ENCODE data around the gene ZBTB20. TPM values are rescaled to one million over a fixed set of nuclear protein-coding genes. Genes with fewer than 3 reads are reported as not detected.

The ZBTB20 gene
- polyA plus RNA-seq, 1 donor from 2014 or later: 4.8 TPM

GRCh38 chr3:114711321-114711886, 435.7 kb downstream of the ZBTB20 start:
- no peak overlapping the region for H3K4me3 ChIP-seq (ENCODE audit: low read length)
- TF ChIP-seq POLR2AphosphoS5 (IDR thresholded peaks at IDR 0.05) (no peak), EZH2 (IDR thresholded peaks at IDR 0.05; ENCODE audit: borderline replicate concordance, insufficient read depth, low read length, poor library complexity, severe bottlenecking) (no peak), RAD21 (conservative IDR thresholded peaks at IDR 0.05) (no peak), EP300 (conservative IDR thresholded peaks at IDR 0.05; ENCODE audit: poor library complexity, severe bottlenecking) (no peak), CTCF (IDR thresholded peaks at IDR 0.05; ENCODE audit: poor library complexity, severe bottlenecking) (no peak), MXI1 (conservative IDR thresholded peaks at IDR 0.05; ENCODE audit: poor library complexity, severe bottlenecking) (no peak), REST (IDR thresholded peaks at IDR 0.05; ENCODE audit: borderline replicate concordance) (no peak), TAF1 (IDR thresholded peaks at IDR 0.05; ENCODE audit: low read depth) (no peak), SMC3 (conservative IDR thresholded peaks at IDR 0.05; ENCODE audit: poor library complexity) (no peak)
- no peaks in the 10 kb centered on the region for H3K79me2 ChIP-seq (replicated peaks; ENCODE audit: insufficient read depth, low read length)
- H3K9me3 ChIP-seq (ENCODE audit: low read length): no peaks in the 10 kb centered on the region
- no peaks in the 10 kb centered on the region for H4K20me1 ChIP-seq (ENCODE audit: insufficient read depth)
- H3K27me3 ChIP-seq (ENCODE audit: insufficient read depth, low read depth, low read length): no peaks in the 10 kb centered on the region
- H3F3A ChIP-seq (ENCODE audit: insufficient read depth, low read length, poor library complexity, severe bottlenecking): no peaks in the 10 kb centered on the region
- no peak overlapping the region for H3K27ac ChIP-seq (ENCODE audit: low read length)
- no peak overlapping the region for H3K4me2 ChIP-seq (ENCODE audit: low read length)
- no peaks in the 10 kb centered on the region for H3K36me3 ChIP-seq (ENCODE audit: insufficient read depth, low read length)
- H2AFZ ChIP-seq (ENCODE audit: low read depth, low read length): no peak overlapping the region
- H3K9ac ChIP-seq (ENCODE audit: low read length): no peak overlapping the region
- H3K9me2 ChIP-seq (ENCODE audit: insufficient read depth, low read length): no peaks in the 10 kb centered on the region

- H3K9ac ChIP-seq (ENCODE audit: low read length): no peak overlapping the region
- no peaks in the 10 kb centered on the region for H3K36me3 ChIP-seq (ENCODE audit: insufficient read depth, low read length)
- H2AFZ ChIP-seq (ENCODE audit: low read depth, low read length): no peak overlapping the region
- no peak overlapping the region for H3K27ac ChIP-seq (ENCODE audit: low read length)
- no peak overlapping the region for H3K4me3 ChIP-seq (ENCODE audit: low read length)
- H3K79me2 ChIP-seq (replicated peaks; ENCODE audit: insufficient read depth, low read length): no peaks in the 10 kb centered on the region
- H3K4me2 ChIP-seq (ENCODE audit: low read length): no peak overlapping the region
- H3K9me2 ChIP-seq (ENCODE audit: insufficient read depth, low read length): no peaks in the 10 kb centered on the region
- no peak for TF ChIP-seq TAF1 (IDR thresholded peaks at IDR 0.05; ENCODE audit: low read depth)
- TF ChIP-seq RAD21 (conservative IDR thresholded peaks at IDR 0.05): no peak
- no peak for TF ChIP-seq MXI1 (conservative IDR thresholded peaks at IDR 0.05; ENCODE audit: poor library complexity, severe bottlenecking)
- no peak for TF ChIP-seq EP300 (conservative IDR thresholded peaks at IDR 0.05; ENCODE audit: poor library complexity, severe bottlenecking)
- TF ChIP-seq EZH2 (IDR thresholded peaks at IDR 0.05; ENCODE audit: borderline replicate concordance, insufficient read depth, low read length, poor library complexity, severe bottlenecking): no peak
- TF ChIP-seq CTCF (IDR thresholded peaks at IDR 0.05; ENCODE audit: poor library complexity, severe bottlenecking): no peak
- no peak for TF ChIP-seq REST (IDR thresholded peaks at IDR 0.05; ENCODE audit: borderline replicate concordance)
- no peak for TF ChIP-seq SMC3 (conservative IDR thresholded peaks at IDR 0.05; ENCODE audit: poor library complexity)
- no peak for TF ChIP-seq POLR2AphosphoS5 (IDR thresholded peaks at IDR 0.05)
- H4K20me1 ChIP-seq (ENCODE audit: insufficient read depth): no peaks in the 10 kb centered on the region
- H3K27me3 ChIP-seq (ENCODE audit: insufficient read depth, low read depth, low read length): no peaks in the 10 kb centered on the region
- H3F3A ChIP-seq (ENCODE audit: insufficient read depth, low read length, poor library complexity, severe bottlenecking): no peaks in the 10 kb centered on the region
- H3K9me3 ChIP-seq (ENCODE audit: low read length): no peaks in the 10 kb centered on the region
Observed at GRCh38 chr3:114709102-114709501, 438.0 kb downstream of the ZBTB20 start.

All from neural cell (in vitro differentiated cells).